PC-9 (cell line): Measurements from ENCODE around the gene FBXO44.

Experiments
- EZH2 ChIP-seq: fragments of 200-600 bp; sonication (generic); IDR thresholded peaks from 2 replicates; pipeline ENCODE4 v1.8.0; 2017; ENCODE audit warnings: antibody characterized with exemption, low read depth
- TF ChIP-seq, protein P1 (sequence below): fragments of 200-600 bp; sonication (generic); conservative IDR thresholded peaks from 2 replicates; pipeline ENCODE4 v1.6.1; 2017; ENCODE audit warnings: mixed run types, antibody characterized with exemption, mild to moderate bottlenecking, moderate library complexity

GRCh38 chr1:11622398-11622797, 32.3 kb upstream of the FBXO44 start:
- TF ChIP-seq EZH2: no peak
- TF ChIP-seq, protein P1, sequence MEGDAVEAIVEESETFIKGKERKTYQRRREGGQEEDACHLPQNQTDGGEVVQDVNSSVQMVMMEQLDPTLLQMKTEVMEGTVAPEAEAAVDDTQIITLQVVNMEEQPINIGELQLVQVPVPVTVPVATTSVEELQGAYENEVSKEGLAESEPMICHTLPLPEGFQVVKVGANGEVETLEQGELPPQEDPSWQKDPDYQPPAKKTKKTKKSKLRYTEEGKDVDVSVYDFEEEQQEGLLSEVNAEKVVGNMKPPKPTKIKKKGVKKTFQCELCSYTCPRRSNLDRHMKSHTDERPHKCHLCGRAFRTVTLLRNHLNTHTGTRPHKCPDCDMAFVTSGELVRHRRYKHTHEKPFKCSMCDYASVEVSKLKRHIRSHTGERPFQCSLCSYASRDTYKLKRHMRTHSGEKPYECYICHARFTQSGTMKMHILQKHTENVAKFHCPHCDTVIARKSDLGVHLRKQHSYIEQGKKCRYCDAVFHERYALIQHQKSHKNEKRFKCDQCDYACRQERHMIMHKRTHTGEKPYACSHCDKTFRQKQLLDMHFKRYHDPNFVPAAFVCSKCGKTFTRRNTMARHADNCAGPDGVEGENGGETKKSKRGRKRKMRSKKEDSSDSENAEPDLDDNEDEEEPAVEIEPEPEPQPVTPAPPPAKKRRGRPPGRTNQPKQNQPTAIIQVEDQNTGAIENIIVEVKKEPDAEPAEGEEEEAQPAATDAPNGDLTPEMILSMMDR: no peak
